Endometrial microvascular endothelial cells (primary cell): ENCODE data around the gene KRTAP6-2. TPM values are rescaled to one million over a fixed set of nuclear protein-coding genes. Genes with fewer than 3 reads are reported as not detected.

Source experiments
- in situ Hi-C: cut with HindIII; loops from 2 replicates; pipeline ENCODE4 v1.10.0; 2017; ENCODE audit warnings: low sequenced_read_pairs, low pct_unique_long_range_greater_than_20kb; ENCODE audit errors: inconsistent ontology term
- total RNA-seq: library from RNA; depleted of rRNA; stranded (reverse); fragments of >200 nt; gene quantifications from one replicate; pipeline ENCODE4 v1.2.3, GENCODE V29; 2015; ENCODE audit errors: inconsistent ontology term

Gene KRTAP6-2, protein sequence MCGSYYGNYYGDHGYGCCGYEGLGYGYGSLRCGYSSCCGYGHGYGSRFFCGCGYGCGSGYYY
- total RNA-seq, result not detected

DNA sequence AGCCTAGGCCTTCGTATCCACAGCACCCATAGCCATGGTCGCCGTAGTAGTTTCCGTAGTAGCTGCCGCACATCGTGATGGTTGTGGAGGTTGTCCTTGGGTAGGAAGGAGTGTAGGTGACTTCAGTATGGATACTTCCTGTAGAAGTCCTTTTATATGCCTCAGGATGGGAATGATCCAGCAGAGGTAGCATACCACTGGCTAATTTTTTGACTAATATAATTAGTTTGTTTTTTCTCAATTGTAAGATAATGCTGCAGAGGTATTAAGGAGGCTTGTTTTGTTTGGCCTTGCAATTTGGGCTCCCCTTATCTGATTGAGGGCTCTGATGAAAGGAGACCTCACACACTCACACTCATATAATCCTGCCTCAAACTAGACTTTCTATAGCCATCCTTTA is at the start of gene KRTAP6-2:
Gene KRTAP6-2, minus strand, starts transcription at position 101 of the 400 bp plus-strand sequence. Its CDS starts 28 bp downstream, at position 73.
- in situ Hi-C loops, result no loop called here

DNA sequence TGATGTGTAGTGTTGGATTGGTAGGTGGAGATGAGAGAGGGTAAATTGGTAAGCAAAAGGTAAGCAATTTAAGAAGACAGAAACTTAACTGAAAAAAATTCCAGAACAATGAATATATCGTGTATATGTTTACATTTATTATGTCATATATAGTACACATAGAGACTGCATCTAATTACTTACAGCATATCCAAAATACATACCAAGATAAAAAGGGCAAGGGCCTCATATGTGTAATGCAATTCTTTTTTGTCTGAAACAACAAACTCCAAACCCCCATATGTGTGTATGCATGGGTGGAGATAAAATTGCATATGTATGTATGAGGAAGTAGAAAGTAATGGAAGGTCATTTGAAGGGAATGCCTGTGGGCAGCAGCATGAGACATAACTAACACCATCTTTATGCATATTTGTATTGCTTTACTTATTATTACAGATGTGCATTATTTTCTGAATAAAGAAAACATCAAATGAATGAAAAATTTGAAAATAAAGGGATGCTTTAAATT is 48.3 kb upstream of the KRTAP6-2 start:
- in situ Hi-C loops, result no loop called here

DNA sequence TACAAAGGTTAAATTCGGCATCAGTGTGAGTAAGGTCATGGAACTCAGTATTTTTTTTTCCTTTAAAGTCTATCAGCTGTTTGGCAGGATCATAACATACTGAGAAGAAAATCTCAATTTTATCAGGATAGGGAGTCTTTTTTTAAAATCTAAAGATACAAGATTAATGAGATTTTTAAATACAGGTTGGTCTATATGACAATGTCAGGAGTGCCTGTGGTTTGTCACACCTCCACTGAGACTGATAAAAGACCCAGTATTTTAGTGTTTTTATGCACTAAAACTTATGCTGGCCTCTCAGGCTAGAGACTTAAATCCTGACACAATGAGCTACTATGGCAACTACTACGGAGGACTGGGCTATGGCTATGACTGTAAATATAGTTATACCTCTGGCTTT is 43.9 kb upstream of the KRTAP6-2 start, which contains the start of gene KRTAP20-3:
Gene KRTAP20-3, plus strand, starts transcription at position 301 of the 400 bp plus-strand sequence.
- in situ Hi-C loops, result no loop called here

DNA sequence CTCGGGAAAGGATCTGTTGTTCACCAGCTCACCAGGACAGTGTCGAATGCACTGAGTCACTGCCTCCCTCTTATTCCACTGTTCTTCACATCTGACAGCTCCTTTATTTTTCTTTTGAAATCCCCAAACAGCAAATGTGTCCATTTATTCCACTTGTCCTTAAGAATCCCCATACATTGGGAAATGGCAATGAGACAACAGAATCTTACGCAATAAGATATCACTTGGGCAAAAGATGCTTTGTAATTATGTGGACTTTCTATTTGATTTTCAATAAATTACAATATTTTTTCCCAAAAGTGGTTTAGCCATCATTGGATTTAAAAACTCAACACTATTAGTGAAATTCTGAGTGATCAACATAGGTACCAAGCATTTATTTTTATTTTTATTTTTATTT is 40.0 kb upstream of the KRTAP6-2 start:
- in situ Hi-C loops, result no loop called here

DNA sequence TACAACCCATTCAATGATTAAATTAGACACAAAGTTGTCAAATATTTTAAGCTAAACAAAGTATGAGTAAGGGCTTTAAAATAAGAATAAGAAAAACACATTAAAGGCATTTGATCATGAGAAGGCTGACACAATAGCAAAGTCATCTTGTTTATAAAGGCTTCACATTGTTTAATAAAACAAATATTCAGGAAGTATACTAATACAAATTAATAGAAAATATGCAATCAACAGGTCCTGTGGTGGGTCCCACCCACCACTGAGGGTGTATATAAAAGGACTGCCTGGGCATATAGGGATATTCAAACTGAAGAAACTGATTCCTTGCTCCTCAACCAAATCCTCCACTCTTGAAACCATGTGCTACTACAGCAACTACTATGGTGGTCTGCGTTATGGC is 36.2 kb upstream of the KRTAP6-2 start, which contains the start of gene KRTAP20-2:
Gene KRTAP20-2, plus strand, starts transcription at position 301 of the 400 bp plus-strand sequence. Its CDS starts 58 bp downstream, at position 359.
- in situ Hi-C loops, result no loop called here

DNA sequence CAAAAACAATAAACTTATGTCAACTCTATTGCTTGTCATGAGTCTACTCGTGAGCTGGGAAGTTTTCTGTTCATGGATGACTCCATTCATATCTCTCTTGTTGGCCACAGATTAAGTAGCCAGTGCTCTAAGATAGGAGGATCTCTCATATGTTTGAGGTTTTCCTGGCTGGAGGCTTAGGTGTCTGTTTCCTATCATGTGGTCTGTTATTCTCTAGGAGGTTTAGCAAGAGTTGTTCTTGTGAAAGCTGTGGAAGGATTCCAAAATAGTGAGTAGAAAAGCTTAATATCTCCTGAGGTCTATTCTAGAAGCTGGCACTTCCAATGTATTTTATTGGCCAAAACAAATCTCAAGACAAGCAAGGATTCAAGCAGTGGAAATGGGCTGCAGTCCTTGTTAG is 30.5 kb upstream of the KRTAP6-2 start:
- in situ Hi-C loops, result no loop called here

DNA sequence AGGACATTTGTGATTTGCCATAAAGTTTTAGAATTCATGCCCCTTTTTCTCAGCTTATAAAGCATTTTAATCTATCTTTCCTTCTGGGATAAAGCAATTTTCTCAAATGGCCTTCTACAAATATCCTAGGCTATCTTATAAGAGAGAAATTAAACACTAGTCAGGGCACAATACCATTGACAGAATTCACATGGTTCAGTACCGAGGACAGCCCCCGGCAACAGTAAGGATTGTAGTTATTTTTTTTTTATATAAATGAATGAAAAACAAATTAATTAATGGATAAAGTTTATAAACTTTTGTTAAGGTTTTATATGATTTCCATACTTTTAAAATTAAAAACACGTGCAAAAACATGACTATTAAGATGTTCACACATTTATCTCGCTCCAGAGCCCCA is 29.4 kb upstream of the KRTAP6-2 start:
- in situ Hi-C loops, result no loop called here

DNA sequence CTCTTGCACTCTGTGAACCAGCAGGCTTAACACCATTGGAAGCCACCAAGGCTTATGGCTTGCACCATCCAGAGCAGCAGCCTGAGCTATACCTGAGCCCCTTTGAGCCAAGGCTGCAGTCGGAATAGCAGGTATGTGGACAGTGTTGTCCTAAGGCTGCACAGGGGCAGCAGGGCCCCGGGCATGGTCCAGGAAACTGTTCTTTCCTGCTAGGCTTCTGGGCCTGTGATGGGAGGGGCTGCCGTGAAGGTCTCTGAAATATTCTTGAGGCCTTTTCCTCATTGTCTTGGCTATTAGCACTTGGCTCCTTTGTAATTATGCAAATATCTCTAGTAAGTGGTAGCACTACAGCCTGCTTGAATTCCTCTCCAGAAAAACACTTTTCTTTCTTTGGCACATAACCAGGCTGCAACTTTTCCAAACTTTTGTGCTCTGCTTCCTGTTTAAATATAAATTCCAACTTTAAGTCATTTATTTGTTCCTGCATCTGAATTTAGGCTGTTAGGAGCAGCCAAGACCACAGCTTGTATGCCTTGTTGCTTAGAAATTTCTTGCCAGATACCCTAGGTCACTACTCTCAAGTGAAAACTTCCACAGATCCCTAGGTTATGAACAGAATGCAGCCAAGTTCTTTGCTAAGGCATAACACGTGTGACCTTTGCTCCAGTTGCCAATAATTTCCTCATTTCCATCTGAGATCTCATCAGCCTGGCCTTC is 26.9 kb upstream of the KRTAP6-2 start:
- in situ Hi-C loops, result no loop called here

DNA sequence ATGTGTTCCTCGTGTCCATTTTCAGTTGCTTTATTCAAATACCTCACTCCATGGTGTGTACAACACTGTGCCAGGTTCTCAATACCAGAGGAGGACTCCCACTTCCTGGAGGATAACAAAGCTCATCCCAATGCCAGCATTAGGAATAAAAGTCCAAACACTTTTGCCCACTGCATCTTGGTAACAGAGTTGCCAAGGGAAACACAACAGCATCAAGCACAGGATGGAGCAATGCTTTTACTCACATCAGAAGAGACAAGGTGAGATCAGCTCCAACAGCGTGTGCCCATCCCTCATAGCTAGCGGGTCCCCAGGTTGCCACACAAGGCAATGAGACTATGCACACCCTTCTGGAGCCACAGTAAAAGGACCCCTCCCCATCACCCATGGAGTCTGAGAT is 24.7 kb upstream of the KRTAP6-2 start:
- in situ Hi-C loops, result no loop called here

DNA sequence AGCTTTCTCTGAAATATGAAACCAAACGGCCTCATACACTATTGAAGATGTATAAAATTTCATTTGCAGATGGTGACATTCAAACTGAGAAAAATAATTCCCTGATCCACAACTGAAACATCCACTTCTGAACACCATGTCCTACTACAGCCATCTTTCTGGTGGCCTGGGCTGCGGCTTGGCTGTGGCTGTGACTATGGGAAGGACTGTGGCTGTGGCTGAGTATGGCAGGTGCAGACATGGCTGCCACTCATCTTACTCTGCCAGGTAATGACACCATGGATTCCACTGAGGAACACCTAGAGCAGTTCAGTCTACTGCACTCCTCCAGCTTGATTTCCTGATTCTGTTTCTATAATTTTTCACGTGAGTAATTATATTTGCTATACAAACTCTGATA is 21.8 kb upstream of the KRTAP6-2 start, which contains the start of gene KRTAP20-4:
Gene KRTAP20-4, plus strand, starts transcription at position 106 of the 400 bp plus-strand sequence.
- in situ Hi-C loops, result no loop called here

DNA sequence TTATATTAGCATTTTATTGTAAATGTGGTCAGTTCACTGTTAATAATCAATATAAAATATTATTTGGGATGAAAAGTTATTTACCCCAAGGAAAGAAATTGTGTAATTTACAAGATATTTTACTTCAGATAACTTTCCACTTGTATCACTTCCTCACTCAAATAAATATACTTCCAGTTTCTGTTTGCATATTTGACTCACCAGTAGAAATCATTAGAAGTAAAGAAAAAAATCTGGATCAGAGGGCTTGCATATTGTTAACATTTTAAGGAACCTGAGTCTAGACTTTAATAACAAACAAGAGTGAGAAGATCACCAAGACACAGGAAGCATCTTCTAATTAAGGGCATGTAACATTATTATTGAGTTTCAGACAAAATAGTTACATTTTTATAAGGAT is 21.4 kb upstream of the KRTAP6-2 start:
- in situ Hi-C loops, result no loop called here

DNA sequence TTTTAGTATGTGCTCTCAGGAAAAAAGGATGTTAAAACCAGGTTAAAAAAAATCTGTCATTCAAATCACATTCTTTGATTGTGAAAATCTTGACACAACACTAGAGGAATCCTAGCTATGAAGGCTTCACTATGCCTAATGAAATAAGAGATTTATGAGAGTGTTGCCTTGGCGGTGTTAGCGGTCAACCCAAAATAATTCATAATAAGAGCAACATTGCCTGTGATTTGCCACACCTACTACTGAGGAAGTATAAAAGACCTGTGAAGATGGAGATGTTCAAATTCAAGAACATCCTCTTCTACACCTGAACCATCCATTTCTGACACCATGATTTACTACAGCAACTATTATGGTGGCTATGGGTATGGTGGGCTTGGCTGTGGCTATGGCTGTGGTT is 17.4 kb upstream of the KRTAP6-2 start, which contains the start of gene KRTAP20-1:
Gene KRTAP20-1, plus strand, starts transcription at position 301 of the 400 bp plus-strand sequence. Its CDS starts 30 bp downstream, at position 331.
- in situ Hi-C loops, result no loop called here

DNA sequence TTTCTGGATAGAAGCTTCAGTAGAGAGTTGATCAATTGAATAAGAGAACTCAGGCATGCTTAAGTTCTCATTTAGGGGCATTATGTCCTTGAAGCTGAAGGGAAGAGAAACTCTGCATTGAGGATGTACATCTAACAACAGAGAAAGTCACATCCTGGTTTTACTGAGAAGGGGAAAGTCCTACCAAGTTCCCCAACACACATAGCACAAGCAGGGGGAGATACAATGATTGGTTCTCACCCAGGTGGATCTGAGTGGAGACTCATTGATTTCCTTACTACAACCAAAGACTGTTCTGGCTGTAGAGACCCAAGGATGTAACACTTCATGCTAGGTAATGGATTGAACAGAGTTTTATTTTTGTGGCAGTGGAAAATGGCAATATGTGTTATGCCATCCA is 16.5 kb upstream of the KRTAP6-2 start:
- in situ Hi-C loops, result no loop called here

DNA sequence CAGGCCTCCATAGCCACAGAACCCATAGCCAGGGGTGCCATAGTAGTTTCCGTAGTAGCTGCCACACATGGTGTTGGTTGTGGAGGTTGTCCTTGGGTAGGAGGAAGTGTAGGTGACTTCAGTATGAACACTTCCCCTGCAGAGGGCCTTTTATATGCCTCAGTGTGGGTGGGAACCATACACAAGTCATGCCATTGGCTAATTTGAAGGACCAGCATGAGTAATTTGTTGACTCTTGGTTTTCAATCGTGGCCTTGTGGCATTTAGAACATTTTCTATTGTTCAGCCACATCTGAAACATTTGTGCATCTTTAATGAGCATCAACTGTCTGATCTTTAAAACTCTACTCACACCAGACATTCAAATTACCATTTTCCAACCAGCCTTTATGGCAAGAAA is 15.1 kb upstream of the KRTAP6-2 start, which contains the start of gene KRTAP6-1:
Gene KRTAP6-1, minus strand, starts transcription at position 95 of the 400 bp plus-strand sequence. Its CDS starts 26 bp downstream, at position 69.
- in situ Hi-C loops, result no loop called here

DNA sequence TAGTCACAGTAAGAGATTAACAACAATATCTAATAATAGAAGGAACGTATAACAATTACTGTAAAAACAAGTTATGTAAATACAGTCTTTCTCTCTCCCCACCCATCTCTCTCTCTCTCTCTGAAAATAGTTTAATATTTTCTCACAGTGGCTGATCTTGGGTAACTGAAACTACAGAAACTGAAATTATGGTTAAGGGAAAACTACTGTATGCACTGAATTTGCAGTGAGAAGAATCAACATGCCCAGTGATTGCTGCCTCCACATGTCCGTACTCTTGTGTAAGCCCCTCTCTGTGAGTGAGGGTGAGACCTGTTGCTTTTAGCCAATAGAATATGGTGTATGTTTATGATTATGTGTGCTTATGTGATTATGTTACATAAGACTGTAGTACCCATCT is 13.4 kb upstream of the KRTAP6-2 start:
- in situ Hi-C loops, result no loop called here

DNA sequence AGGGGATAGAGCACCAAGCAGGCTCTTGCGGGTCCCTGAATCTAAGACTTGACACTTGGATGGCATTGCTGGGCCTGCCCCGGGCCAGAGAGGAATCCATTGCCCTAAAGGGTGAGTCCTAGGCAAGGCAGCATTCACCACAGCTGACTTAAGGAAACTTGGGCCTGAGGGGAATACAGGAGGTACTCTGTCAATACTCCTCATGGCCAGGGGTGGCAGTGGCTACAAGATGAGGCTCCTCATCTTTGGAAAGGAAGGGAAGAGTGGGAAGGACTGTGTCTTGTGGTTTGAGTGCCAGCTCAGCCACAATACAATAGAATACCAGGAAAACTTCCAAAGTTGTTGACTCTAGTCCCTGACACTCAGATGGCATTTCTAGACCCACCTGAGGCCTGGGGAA is 7.3 kb upstream of the KRTAP6-2 start:
- in situ Hi-C loops, result no loop called here

DNA sequence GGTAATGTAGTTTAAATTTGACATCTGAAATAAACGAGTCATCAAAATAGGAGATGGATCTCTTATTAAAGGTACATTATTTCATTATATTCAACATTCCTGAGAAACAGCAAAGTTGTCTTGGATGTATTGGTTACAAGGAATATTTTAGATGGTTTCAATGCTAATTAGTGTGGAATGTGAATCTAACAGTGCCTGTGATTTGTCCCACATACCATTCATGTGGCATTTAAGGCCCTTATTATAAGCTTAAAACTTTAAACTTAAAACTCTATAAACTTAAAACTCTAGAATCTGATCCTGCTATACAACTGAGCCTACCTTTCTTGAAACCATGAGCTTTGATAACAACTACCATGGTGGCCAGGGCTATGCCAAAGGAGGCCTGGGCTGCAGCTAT is 2.1 kb upstream of the KRTAP6-2 start, which contains the start of gene KRTAP22-1:
Gene KRTAP22-1, plus strand, starts transcription at position 301 of the 400 bp plus-strand sequence.
- in situ Hi-C loops, result no loop called here

DNA sequence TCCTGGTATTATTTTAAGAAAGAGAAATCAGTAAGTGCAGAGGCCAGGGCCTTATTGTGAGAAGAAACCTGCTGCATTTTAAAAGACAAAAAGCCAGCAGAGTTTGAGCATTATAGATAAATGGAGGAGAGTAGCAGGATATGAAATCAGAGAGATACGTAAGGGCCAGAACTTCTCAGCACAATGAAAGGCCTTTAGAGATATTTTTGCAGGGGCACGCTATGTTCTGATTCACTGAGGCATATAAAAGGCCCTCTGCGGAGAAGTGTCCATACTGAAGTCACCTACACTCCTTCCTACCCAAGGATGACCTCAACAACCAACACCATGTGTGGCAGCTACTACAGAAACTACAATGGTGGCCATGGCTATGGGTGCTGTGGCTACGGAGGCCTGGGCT is 6.6 kb downstream of the KRTAP6-2 start, which contains the start of gene KRTAP6-3:
Gene KRTAP6-3, plus strand, starts transcription at position 301 of the 400 bp plus-strand sequence. Its CDS starts 6 bp downstream, at position 307.
- in situ Hi-C loops, result no loop called here

DNA sequence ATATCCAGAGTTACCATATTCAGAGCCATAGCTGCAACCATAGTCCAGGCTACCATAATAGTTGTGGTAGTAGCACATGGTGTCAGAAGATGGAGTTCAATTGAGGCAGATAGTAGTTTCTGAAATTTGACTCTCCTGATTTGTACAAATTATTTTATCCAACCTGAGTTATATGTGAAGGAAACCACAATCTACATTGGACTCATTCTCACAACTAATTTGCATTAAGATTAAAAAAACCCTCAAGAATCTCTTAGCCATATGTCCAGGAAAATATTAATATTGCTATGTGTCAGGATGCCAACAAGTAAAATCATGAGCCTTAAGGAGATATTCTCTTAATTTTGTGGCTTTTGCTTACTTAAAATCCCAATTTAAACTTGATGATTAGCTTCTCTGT is 8.4 kb downstream of the KRTAP6-2 start, which contains the start of gene KRTAP22-2:
Gene KRTAP22-2, minus strand, starts transcription at position 101 of the 400 bp plus-strand sequence.
- in situ Hi-C loops, result no loop called here

DNA sequence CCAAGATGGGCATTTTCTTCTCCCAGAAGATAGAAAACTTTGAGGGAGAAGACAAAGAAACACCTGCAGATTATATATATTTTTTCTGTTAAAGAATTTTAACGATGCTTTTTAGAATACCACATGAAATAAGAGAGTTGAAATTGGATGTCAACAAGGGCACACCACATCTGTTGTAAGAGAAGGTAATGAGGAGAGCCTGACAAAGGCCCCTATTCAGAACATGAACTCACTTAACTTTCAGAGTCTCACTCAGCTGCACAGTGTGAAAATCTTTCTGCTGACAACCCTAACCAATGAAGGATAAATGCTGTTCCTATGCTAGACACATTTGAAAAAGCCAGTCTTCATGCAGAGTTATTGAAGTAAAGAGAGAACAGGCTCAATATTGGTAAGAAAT is 15.8 kb downstream of the KRTAP6-2 start:
- in situ Hi-C loops, result no loop called here
